NCI-H2171 treated with DMSO at 0.1 percent for 48 hours (cell line): Measurements from ENCODE around the gene RGL1.

Source experiments
- DNase-seq: peaks from one replicate; lab custom pipeline; 2025; lab: John Stamatoyannopoulos, UW

The RGL1 gene

DNA sequence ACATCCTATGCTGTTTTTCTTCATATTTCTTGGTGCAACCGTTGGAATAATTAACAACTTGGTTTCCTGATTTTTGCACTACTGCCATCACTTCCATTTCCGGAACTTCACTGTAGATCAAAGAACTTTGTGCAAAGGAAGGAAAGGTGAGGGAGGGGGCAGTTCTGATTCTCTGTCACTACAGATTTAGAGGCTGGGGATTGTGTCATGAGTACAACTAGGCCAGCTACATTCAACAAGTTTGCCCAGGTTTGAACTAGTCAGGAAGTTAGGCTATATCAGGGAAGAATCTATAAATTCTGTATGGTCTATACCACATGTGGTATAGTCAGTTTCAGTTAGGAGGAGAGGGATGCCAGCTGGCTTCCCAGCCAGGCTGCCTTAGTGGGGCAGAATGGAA lies 84.2 kb downstream of the RGL1 start:
- no peak for DNase-seq

GRCh38 chr1:183891158-183891856 lies 86.4 kb downstream of the RGL1 start:
- no peak for DNase-seq

DNA sequence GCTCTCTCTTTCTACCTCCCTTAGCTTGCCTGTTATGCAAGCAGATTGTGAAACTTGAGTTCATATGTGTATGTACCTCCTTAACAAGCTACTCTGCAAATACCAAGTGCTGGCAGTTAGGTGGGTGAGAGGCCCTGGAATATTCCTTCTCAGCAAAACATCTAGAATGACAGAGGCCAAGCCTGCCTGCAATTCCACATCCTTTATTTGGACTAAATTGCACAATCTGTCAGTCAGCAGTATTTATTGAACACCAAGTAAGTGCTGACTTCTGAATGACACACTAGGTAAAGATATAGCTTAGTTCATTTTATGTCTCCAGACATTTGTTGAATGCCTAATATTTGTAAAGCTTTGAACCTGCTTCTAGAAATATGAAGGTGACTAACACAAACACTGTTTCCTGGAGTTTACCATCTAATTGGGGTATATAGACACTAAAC lies 87.5 kb downstream of the RGL1 start:
- DNase-seq, result no peak

DNA sequence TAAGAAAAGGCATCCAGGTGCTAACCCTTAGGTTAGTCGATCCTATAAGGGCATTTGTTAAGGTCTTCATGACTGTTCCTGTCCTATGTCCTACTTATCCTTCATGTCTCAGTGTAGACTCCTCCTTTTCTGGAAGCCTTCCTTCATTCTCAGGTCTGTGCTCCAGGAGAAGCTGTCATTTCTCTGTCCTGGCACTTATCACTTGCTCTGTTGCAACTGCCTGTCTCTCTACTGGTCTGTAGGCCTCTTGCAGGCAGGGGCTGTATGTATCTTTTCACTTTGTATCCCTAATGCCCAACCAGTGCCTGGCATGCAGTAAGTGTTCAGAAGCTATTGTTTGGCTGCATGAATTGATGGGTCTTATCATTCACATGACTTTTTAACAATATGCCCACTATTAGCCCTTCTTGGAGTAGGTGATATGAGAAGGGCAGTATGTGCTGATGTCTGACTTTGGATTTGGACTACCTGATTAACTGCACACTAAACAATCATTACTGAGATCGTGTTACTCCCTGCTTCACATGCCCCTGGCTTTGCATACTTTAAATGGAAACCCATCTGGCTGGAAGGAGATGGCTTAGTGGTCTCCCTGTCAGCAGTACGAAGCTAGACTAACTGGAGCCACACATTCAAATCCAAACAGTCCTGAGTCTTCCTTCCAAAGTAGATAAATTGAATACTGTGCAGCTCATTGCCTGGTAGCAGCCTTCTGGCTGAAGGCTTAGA lies 88.8 kb downstream of the RGL1 start:
- peak; percentile 66 for DNase-seq

DNA sequence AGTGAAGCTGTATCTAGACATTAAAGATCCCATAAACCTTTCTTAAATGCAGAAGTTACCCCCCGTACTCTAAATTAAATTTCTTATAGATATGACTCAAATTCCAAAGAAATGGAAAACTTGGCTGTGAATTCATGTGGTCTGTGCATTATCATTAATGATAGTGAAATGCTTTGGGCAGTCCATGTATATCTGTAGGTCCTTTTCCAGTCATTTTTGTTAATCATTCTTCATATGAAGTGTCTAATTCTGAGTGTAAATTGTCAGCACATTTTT lies 89.3 kb downstream of the RGL1 start:
- DNase-seq, result no peak

- DNase-seq, result no peak
Observed at GRCh38 chr1:183896466-183897048, 91.6 kb downstream of the RGL1 start.

DNA sequence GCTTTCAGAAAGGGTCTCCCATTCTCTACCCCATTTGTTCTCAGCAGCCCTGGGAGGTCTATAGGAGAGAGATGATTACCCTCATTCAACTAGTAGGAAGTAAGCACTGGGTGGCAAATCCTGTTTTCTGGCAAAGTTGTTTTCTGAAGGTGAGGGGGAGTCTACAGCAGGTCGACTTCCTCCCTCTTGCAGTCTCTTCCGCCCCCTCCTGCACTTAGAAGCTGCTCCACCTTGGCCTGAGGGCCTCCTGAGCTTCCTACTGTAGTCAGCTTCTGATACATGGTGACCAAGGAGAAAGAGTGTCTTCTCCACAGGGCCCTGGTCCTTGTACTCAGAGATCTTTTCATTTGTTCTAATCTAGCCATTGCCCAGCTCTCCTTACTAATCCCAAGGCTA lies 93.1 kb downstream of the RGL1 start:
- DNase-seq, result no peak

DNA sequence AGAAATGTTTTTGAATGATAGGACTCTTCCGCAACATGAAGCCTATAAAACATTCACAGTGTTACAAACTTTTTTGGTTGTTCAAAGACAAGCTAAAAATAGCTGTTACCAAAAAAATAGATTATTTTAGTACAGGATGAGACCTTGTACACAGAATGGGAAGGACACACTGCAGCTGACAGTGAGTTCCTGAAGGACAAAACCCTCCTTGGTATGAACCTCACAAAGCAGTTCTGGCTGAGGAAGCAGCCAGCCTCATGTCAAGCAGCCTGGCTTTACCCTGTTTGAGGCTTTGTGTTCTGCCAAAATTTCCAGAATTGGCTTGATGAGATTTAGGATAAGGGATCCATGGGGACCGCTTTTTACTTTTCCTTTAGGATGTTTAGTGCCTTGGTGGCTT lies 93.7 kb downstream of the RGL1 start:
- DNase-seq, result no peak

- no peak for DNase-seq
Observed at GRCh38 chr1:183901748-183902330, 96.9 kb downstream of the RGL1 start.

- no peak for DNase-seq
Observed at GRCh38 chr1:183903101-183903500, 98.2 kb downstream of the RGL1 start.

DNA sequence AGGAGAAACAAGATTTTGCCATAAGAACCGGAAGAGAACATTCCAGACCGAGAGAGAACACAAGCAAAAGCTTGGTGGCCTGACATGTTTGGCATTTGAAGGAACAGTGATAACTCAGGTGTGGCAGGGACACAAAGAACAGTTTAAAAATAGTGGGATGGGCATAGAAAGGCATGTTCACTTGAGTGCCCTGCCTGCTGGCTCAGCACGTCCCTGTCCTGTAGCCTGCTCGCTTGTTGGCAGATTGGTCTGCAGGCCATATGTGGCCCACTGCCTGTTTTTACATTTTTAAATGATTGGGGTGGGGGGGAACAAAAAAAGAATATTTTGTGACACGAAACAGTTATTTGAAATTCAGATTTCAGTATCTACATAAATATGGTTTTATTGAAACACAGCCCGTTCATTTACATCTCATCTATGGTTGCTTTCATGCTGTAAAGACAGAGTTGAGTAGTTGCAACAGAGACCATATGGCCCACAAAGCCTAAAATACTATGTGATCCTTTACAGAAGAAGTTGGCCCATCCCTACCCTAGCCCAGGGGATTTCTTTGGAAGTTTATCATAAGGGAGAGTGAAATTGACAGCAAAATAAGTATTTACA lies 100.7 kb downstream of the RGL1 start:
- no peak for DNase-seq

DNA sequence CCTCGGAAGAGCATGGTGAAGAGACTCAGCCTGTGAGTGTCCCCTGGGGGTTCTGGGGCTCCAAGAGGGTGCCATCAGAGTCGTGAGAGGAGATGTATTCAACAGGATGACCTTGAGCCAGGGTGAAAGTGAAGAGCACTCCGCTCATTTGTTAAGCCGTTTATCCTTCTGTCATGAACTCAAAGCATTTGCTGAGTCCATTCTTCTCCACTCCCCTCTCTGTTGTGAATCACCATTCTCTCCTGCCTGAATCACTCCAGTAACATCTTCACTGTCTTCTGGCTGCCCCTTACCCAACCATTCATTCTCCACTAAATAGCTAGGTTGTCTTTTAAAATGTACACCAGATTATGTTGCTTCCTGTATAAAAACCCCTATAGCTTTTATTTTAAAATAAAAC lies 102.2 kb downstream of the RGL1 start:
- no peak for DNase-seq

DNA sequence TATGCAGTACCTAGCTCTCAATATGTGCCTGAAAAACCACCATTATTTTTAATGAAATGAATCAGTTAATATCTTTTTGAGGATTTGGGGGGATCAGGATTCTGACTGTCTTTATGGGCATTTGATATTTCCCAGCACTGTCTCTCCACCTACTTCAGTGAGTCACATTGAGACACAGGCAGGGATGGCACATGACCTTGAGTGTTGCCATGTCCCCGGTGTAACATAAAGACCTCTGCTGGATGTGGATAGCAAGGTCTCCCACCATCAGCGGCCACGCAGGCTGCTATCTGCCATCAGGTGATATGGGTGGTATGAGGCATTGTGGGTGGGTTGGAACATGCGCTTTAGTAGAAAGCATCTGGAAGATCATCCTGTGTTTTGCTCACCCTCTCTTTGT lies 103.2 kb downstream of the RGL1 start:
- no peak for DNase-seq

DNA sequence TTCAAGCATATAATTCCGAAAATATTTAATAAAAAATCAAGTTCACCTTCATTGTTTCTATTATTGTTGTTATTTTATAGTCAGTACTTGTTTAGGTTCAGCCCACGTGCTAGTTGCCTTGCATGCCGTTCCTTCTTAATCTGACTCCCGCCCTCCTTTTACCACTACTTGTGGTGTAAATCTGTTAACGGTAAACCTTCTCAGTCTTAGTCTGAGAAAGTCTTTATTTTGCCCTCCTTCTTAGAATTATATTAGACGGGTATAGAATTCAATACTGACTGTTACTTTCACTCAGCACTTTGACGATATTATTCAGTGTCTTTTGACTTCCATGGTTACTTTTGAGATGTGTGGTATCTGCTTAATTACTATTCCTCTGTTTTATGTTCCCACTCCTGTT lies 104.8 kb downstream of the RGL1 start:
- no peak for DNase-seq

DNA sequence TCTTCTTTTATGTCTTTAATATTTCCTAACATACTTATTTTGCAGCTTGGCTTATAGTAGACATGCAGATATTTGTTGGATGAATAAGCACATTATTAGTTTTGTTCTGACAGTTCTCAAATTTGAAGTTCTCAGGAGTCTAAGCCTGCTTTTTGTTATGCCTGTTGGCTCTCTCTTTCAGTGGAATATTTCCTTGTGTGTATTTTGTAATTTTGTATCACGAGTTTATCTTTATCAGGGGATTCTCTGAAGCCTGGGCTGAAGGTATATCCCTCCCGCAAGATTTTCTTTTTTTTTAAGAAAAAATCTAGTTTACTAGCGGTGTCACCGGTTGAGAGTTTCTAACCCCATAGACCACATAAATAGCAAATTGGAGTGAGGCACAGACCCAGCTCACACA lies 105.9 kb downstream of the RGL1 start:
- DNase-seq, result no peak

DNA sequence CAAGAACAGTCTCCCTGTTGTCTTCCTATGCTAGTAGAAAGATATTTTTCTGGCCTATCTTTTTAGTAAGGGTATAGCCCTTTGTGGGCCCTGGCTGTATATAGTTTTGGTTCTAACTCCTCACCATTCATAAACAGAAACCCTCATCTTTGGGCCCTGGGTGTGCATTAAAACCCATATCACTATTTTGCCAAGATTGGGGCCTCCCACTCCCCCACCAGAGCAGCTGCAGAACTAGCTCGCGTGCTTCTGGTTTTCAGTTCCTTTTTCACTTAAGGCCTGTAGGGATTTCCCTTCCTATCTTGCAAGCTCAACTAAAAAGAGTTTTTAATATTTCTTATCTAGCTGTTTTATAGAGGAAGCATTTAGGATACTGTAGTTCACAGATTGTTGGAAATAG lies 106.4 kb downstream of the RGL1 start:
- DNase-seq, result no peak

- DNase-seq, result no peak
Observed at GRCh38 chr1:183912265-183912886, 107.5 kb downstream of the RGL1 start.

- no peak for DNase-seq
Observed at GRCh38 chr1:183913567-183913993, 108.7 kb downstream of the RGL1 start.

DNA sequence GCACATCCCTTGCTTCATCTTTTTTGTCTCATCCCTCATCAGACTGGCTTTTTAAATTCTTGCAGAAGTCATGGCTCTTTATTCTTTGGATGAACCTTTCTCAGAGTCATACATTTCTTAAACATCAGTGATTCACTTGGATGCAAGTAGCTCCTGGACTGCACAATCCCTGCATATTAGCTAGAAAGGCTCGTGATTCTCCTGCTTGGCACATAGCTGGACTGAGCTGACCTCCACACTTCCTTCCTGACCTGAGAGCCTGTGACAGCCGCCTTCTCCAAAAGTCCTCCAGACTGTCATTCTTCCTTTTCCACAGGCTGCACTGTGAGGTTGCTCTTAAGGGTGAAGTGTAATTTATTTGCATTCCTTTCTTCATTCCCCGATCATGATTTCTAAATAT lies 109.4 kb downstream of the RGL1 start:
- DNase-seq, result no peak

- no peak for DNase-seq
Observed at GRCh38 chr1:183914891-183915290, 110.0 kb downstream of the RGL1 start.

- peak; percentile 85 for DNase-seq
Observed at GRCh38 chr1:183915625-183916510, 110.9 kb downstream of the RGL1 start.
